Fibroblast of the aortic adventitia (primary cell): ENCODE data around the gene CREB3L2. TPM values are rescaled to one million over a fixed set of nuclear protein-coding genes. Genes with fewer than 3 reads are reported as not detected.

Source experiments
- DNase-seq: peaks from one replicate; pipeline ENCODE4 v3.0.0-alpha.2; 2010; ENCODE audit warnings: low read depth
- H3K4me3 ChIP-seq: 2 replicates; pipeline ENCODE4 v1.5.1; 2011; ENCODE audit warnings: low read depth, mild to moderate bottlenecking, control low read depth, low read length, moderate library complexity
- total RNA-seq: library from RNA; depleted of rRNA; stranded (reverse); fragments of >200 nt; gene quantifications from 2 replicates; pipeline ENCODE4 v1.2.3, GENCODE V29; 2012; ENCODE audit warnings: low replicate concordance
- TF ChIP-seq, protein P1 (sequence below): IDR thresholded peaks from 2 replicates; pipeline ENCODE4 v1.5.1; 2011; ENCODE audit warnings: mild to moderate bottlenecking, low read length, control low read depth, inconsistent platforms; ENCODE audit not compliant: insufficient read depth

Gene CREB3L2
- total RNA-seq, 1 donor, result 36.8 TPM

DNA sequence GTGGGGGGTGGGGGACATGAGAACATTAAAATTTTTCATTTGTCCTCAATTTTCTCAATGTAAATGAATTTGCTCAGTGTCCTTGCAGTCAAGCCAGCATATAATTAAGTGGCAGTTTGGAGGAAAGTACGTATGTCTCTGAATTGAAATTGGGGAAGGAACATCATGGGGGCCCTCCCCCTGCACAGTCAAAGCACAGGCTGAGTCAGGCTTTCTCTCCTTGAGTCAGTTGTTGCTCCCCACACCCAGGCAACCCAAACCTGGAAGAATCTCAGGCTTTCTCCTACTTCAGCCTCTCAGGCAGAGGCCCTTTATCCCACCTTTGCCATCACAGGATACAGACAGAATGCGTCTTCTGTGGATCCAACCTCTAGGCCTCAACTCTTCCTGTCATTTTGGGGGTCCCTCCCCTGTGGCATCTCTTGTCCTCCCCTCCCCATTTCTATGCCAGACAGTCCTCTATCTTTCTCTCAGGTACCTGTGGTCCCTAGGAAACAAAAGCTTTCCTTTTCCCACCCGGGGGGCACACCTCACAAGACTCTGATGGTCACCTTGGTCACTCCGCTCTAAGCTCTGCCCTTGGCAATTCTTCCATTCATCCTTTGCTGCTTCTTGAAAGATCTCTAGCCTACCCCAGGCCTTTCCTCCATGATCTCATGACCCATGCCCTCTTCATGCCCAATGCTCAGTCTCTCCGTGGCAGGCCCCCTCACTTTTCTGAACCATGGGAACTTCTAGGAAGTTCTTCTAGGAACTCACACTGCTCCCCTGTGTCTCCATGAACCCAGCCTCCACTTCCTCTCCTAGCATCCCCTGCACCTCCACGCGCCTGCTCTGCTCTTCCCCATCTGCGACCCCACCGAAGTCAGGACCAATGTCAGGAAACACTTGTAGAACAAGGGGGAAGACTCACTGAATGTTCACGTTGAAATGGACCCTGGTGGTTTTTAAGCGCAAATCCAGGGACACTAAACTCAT lies 40.4 kb downstream of the CREB3L2 start:
- no peak overlapping the region for H3K4me3 ChIP-seq
- no peak for DNase-seq
- TF ChIP-seq, protein P1, sequence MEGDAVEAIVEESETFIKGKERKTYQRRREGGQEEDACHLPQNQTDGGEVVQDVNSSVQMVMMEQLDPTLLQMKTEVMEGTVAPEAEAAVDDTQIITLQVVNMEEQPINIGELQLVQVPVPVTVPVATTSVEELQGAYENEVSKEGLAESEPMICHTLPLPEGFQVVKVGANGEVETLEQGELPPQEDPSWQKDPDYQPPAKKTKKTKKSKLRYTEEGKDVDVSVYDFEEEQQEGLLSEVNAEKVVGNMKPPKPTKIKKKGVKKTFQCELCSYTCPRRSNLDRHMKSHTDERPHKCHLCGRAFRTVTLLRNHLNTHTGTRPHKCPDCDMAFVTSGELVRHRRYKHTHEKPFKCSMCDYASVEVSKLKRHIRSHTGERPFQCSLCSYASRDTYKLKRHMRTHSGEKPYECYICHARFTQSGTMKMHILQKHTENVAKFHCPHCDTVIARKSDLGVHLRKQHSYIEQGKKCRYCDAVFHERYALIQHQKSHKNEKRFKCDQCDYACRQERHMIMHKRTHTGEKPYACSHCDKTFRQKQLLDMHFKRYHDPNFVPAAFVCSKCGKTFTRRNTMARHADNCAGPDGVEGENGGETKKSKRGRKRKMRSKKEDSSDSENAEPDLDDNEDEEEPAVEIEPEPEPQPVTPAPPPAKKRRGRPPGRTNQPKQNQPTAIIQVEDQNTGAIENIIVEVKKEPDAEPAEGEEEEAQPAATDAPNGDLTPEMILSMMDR, result no peak

DNA sequence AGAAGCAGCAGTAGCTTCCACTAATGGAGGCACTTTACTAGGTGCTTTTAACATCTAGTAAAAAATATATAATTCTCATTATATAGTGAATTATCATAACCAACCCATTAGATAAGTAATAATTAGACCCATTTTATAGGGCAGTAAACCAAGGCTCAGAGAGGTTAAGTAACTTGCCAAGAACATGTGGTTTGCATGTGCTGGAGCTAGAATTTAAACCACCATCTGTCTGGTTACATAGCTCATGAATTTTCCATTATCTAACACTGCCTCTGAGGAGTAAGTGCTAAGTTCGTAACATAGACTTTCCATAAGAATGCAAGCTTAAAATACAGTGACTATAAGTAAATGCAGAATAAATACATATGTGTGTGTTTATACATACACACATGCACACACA lies 41.9 kb downstream of the CREB3L2 start:
- no peak overlapping the region for H3K4me3 ChIP-seq
- no peak for DNase-seq
- TF ChIP-seq, protein P1, result no peak

DNA sequence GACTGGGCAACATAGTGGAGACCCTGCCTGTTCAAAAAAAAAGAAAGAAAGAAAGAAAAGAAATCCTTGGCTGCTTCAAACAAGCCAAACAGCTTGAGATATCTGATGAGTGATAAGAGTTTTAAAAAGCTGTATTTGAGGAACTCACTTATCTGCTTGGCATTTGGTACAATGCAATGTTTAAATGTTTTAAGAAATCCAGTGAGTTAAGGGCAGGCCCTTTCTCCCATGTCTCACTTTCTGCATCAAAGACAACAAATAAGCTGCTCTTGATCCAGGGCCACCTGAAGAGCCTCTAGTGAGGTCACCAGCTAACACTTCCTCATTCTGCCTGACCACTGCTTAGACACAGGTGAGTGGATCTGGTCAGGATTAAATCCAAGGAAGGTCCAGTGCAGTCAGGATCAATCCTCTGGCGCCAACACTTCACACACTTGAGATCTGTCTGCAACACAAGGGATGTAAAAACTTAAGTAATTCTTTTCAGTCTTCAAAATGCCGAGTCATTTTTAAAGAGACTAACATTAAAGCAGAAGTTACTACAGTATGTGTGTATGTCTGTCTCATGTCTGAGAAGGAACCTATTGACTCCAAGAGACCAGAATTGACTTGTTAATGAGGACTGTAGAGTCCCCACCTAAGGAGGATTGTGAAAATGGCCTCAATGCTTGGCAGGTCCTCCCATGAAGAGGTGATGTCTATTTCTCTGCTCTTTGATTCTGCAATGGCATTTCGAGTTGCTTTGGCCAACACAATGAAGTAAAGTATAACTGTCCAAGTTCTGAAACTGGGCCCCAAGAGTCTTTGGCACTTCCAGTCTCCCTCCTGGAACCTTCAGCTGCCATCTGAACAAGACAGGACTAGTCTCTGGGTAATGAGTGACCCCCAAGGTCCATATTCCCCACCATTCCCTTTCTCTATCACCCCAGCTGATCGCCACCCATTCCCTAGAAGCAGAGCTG lies 43.1 kb downstream of the CREB3L2 start:
- TF ChIP-seq, protein P1, result no peak
- peak; percentile 40 for DNase-seq
- no peak overlapping the region for H3K4me3 ChIP-seq

DNA sequence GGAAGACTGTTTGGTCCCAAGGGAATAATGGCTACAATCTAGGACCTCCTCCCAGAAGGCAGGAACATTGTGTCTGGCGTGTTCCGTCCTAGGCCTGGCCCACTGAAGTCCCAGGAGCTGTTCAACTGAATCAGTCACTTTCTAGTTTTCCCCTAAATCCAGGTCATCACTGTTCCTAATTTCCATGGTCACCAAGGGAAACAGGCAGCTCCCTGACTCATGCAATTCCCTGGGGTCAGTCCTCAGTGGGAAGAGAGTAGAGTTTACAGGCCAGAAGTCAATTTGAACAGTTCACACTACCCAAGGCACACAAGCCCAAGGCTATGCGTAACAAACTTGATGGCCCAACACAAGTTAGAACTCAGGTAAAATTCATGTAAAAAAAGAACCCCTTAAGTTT lies 44.0 kb downstream of the CREB3L2 start:
- TF ChIP-seq, protein P1, result no peak
- no peak overlapping the region for H3K4me3 ChIP-seq
- DNase-seq, result peak; percentile 63

DNA sequence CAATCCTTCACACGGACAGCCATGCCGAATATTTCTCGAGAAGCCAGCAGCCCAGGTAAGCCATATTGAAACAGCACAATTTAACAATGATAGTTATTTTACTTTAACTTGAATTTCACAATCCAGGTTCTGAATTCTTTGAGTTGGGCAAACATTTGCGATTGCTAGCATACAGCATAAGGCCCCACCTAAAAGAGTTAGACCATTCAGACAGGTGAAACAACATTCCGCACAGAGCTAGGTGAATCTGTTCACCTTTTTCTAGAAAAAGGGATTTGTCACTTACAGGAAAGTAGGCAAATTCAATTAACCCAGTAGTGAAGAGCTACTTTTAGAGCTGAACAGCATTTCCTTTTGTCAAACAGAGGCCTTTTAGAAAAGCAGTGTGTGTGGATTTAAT lies 45.3 kb downstream of the CREB3L2 start:
- TF ChIP-seq, protein P1, result no peak
- H3K4me3 ChIP-seq, result no peak overlapping the region
- no peak for DNase-seq

DNA sequence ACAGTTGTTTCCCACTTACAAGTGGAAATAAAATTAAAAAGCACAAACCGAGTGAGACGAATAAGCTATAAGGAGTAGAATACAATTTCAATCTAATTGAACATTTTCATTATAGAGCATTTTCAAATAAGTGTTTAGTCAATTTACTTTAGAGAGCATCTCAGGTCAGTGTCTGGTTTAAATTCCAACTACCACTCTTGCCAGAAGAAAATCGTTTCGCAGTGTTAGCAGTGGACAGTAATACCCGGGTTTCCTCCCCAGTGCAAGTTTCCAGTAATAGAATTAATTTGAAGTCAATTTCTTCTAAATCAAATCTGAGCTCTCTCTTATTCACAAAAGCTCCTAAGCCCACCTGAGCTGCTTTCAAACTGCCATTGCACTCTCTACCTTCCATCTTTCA lies 45.7 kb downstream of the CREB3L2 start:
- TF ChIP-seq, protein P1, result no peak
- DNase-seq, result no peak
- no peak overlapping the region for H3K4me3 ChIP-seq
